Sciatic nerve (tissue), 2 donors: Measurements from ENCODE around the gene RANBP3. TPM values are rescaled to one million over a fixed set of nuclear protein-coding genes. Genes with fewer than 3 reads are reported as not detected.
"Not testable (repeated sequence)": the region's sequence is repeated elsewhere in the genome, so short reads cannot be mapped to it uniquely, and the experiment has no call there.

Experiments used
- ATAC-seq: fragments of 200-7000 bp; cut with Tn5 transposase; one replicate; pipeline ENCODE4 v1.9.1; 2020; ENCODE audit warnings: mild to moderate bottlenecking, moderate library complexity
- DNase-seq: peaks from one replicate; pipeline ENCODE4 v3.0.0-alpha.2; 2020; ENCODE audit warnings: low spot score
- intact Hi-C: fragments of 100-400 bp; cut with DNase I; formaldehyde crosslinking; loops from one replicate; pipeline ENCODE4 v1.14.2; 2022
- total RNA-seq: library from RNA; stranded (reverse); fragmentation: NEBNext Ultra II Directional; extraction: Animal tissue kit (Norgen Biotek cat#: 25700); gene quantifications from one replicate; pipeline ENCODE4 v1.2.1, GENCODE V29; 2021
- donor health status: DM: no; HTN: no; CAD: no.
- donor health status: DM: no; HTN: no; CAD: no.

The RANBP3 gene
- total RNA-seq, 1 donor from 2014 or later: 76.3 TPM

DNA sequence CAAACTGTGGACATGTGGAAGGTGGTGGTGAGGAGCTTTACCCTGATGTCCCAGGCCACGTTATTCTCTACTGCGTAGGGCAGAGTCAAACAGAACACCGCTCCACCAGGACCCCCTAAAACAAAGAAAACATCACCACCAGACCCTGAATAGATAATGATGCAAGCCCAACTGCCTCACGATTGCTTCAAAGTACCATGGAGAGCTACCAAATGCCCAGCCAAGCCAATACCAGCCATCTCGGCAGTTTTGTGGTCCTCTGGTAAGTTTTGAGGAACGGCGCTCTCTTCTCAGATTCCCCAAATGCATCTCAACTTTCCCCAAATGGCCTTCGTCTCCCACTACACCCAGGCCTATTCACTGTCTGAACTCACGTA, 5.6 kb downstream of the RANBP3 start:
- ATAC-seq (no peak), DNase-seq (no peak)
- intact Hi-C loops: no loop called here

DNA sequence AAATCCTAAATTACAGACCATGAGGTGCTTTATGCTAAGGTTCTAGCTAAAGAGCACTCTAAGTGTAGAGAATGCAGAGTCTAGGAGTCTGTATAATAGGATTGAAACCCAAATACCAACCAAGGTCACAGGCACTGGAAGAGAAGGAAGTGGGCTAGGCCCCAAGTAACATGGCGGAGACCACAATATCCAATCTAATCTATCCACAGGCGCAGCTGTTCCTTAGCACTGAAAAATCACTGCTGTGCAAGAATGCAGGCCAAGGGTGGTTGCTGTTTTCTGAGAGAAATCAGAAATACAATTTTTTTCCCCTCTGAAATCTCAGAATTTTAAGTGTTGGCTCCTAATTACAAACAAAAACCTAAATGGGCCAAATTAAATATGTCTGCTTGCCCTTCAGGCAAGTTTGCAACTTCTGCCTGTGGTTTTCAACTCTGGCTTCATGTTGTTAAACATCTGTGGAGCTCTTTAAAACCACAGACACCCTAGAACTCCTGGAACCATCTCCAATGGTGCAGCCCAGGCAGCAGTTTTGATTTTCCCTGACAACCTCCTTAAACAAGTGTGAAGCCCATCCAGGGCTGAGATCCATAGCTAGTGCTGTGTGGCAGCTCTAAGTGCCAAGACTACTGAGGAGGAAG, 6.1 kb downstream of the RANBP3 start:
- intact Hi-C loops: no loop called here
- no peak for ATAC-seq

DNA sequence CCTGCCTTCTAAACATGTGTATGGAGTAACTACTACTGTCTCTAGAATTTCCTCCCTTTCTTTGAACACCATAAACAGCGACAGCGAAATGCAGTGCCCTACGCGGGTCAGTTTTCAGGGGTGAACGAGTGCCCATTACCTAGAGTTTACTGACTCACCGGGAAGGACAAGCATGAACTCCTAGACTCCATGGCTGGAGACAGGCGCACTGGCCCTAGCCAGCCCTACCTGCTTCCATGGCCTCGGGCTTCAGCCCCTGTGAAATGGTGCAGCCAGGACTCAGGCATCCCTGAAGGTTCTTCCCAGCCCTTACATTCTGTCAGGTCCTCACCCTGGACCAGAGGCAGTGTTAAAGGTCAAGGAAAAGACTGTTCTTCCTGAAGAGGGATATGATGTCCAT, 8.5 kb downstream of the RANBP3 start:
- no peak for ATAC-seq
- intact Hi-C loops: no loop called here

More for the DNA sequence above, 6.1 kb downstream of the RANBP3 start:
- no peak for DNase-seq

DNA sequence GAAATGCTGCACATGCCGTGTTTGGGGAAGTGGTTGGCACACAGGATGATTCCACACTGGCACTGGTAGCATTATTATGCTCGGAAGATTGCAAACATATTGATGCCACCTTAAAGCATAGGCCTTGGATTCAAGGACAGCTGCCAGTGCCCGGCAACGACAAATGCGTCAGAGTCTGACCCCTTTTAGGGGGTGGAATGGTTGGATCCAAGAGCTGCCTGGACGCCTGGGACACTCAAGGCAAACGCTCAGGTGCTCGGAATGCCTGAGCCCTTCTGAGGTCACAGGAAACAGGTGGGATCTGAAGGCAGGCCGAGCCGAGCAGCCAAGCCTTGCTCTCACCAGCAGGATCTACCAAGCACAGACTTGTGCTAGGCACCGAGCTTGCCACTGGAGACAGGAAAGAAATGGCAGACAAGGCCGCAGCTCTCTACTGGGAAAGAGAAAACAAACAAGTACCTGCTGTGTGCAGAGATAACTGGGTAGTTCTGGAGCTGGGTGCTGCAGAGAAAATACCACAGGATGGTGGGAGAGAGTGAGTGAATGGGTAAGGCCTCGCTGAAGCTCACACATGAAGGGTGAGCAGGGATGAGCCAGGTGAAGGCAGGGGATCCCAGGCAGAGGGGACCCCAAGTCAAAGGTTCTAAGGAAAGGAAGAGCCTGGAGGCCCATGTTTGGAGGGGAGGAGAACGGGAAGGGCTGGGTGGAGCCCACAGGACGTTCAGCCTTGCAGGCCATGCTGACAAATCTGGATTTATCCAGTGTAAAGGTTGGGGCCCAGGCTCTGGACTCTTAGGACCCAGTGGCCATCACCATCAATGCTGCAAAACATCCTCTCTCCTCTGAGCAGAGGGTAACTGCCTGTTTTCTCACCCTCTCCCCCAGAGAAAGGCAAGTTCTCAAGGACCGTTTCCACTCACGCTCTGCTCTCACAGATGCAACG, 9.2 kb downstream of the RANBP3 start:
- ATAC-seq: peak; percentile 24
- DNase-seq: no peak
- intact Hi-C loops: no loop called here

More for the DNA sequence above, 8.5 kb downstream of the RANBP3 start:
- no peak for DNase-seq

DNA sequence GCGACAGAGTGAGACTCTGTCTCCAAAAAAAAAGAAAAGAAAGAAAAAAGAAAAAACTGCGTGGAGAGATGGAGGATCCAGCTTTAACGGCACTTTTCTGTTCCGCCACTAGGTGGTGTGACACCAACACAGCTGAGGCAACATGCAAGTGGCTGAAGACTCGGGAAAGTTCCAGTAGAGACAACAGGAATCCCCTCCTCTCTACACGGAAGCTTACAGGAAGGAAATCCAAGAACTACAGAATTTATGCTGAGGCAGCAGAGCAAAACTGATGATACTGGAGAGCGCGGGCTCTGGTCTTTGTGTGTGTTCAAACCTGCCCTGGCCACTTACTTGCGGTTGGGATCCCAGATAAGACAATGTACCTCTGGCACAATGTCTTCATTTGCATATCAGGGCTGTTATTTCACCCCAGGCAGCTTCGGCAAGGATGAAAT, 9.9 kb downstream of the RANBP3 start:
- ATAC-seq (peak; percentile 89), DNase-seq (peak; percentile 76)
- intact Hi-C loops: no loop called here

DNA sequence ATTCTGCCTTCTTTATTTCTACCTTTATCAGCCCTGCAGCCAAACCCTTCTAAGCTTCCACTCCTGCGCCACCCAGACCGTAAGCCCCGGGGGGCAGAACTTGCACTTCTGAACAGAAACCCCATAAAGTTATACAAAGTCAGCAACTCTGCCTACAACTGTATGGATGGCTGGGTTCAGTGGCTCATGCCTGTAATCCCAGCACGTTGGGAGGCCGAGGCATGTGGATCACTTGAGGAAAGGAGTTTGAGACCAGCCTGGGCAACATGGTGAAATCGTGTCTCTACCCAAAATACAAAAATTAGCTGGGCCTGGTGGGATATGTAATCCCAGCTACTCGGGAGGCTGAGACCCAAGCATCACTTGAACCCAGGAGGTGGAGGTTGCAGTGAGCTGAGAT, 10.4 kb downstream of the RANBP3 start:
- DNase-seq (no peak), ATAC-seq (no peak)
- intact Hi-C loops: no loop called here

DNA sequence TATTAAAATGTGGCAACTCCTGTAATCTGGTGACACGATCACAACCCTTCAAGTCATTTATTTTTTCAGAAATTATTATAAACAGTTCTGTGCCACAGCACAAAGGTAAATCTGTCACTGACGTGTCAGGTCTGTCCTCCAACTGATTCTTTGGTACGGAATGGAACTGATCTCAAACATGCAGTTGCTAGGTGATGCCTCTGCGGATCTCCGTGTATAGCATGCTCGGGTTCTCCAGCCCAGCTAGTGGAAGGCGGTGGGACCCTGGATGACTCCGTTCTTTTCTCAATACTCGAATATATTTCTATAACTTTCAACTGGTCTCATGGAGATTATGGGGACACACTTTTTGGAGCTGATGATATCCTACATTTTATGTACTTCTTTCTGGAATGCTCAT, 11.0 kb downstream of the RANBP3 start:
- intact Hi-C loops: no loop called here
- ATAC-seq (no peak), DNase-seq (no peak)

DNA sequence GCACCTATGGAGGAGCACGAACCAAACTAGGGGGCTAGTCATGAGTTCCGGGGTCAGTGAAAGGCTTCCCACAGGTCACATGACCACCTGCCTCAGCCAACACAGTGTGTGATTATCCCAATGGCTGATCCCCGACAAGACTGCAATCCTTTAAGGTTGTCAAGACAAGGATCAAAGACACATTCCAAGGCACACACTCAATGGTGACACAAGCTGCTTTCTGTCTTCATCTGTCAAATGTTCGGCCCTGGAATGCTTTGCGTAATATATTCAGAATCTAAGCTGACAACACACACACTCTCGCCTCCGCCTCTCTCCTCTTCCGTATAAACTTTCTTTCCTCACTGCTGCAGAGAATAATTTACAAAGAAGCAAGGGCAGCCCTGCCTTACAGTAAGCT, 11.7 kb downstream of the RANBP3 start:
- intact Hi-C loops: no loop called here

DNA sequence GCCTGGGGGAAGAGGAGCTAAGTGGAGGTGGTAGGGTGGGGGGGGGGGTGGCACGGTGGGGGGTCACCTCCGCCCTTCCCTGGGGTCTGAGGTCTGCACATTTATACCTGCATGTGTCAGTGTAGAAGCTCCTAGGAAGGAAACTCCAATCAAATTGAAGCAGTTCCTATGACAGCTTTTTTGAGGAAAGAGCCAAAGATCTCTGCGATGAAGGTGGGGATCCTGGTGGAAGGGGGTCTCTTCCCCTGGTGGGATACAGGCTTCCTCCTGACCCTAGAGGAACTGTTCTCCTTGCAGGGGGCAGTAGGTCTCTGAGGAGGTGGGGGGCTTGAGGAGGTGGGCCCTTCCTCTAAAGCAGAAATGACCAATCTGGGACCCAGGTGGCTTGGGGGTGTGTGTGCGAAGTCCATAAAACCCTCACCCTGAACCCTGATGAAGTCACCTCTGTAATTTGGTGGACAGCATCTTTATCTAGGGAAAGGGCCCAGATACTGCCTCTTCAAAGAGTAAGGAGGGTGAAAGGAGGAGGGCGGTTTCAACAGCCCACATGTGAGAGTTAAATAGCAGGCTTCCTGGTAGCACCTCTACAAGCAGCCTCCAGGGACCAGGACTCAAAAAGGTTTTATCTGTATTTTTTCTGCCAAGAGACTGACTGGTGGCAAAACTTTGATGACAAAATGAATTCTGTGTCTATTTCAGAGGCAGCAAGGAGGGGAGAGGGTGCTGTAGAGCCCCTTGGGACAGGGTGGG, 12.9 kb downstream of the RANBP3 start:
- intact Hi-C loops: no loop called here
- DNase-seq: no peak

More for the DNA sequence above, 11.7 kb downstream of the RANBP3 start:
- DNase-seq: no peak
- no peak for ATAC-seq

DNA sequence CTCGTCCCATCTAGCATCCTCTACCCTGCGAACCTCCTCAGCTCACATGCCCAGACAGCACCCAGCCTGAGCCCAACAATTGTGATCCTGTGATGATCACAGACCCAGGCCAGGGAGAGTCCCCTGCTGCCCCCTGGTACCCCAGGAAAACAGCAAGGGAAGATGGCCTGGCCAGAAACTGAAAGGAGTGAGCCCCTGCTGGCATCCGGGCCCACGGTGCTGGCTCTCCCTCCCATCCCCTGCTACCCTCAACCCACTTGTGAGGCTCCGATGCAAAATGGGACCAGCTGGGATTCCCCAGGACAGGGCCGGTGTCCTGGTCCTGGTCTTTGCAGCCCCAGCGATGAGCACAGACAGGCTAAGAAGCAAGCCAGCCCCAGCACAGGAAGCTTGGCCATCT, 14.1 kb downstream of the RANBP3 start:
- intact Hi-C loops: no loop called here
- DNase-seq (no peak), ATAC-seq (no peak)

More for the DNA sequence above, 12.9 kb downstream of the RANBP3 start:
- ATAC-seq: no peak

DNA sequence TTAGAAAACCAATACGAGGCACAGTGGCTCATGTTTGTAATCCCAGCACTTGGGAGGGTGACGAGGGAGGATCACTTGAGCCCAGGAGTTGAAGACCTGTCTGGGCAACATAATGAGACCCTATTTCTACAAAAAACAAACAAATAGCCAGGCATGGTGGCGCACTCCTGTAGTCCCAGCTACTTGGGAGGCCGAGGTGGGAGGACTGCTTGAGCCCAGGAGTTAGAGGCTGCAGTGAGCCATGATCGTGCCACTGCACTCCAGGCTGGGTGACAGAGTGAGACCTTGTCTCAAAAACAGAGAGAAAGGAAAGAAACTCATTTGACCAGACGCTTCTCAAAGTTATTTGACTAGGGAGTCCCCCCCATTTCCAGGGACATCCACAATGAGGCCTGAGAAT, 14.7 kb downstream of the RANBP3 start:
- intact Hi-C loops, DNase-seq, ATAC-seq: not testable (repeated sequence)

DNA sequence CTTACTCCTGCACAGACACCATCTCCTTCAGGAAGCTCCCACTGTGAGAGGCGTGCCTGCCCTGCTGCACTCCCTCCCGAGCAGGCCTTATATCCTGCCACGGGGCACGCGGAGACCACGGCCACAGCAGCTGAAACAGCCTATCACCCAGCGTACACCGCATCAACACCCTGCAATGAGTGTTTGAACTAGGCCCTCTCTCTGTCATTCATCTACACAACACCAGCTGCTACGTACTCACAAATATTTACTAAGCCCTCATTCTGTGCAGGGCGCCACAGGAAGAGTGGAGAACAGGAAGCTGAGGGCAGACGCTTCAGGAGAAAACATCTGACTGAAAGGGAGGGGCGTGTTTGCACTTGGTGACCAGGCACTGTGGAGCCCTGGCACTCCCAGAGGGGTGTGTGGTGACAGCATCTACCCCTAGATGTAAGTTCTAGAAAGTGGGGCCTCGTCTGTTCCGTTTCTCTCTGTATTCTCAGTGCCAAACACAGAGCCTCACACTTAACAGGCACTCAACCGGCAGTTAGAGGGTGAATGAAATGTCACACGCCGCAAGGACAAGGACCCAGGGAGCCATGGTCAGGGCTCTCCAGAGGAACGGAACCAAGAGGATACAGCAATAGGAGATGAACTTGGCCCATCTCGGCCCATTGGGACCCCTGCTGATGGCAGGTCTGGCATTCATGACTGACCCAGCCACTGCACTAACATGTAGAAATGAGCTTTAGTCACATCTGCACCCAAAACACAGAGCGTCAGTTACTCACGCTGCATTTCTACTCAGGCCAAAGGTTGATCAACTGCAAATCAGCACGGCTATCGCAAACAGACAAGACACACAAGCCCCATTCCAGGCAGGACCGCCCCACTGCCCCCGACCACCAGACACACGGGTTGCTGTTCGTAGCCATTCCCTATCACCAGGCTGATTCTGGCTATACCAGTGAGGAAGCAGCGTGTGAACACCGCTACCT, 15.7 kb downstream of the RANBP3 start:
- ATAC-seq (peak; percentile 69), DNase-seq (no peak)
- intact Hi-C loops: no loop called here

DNA sequence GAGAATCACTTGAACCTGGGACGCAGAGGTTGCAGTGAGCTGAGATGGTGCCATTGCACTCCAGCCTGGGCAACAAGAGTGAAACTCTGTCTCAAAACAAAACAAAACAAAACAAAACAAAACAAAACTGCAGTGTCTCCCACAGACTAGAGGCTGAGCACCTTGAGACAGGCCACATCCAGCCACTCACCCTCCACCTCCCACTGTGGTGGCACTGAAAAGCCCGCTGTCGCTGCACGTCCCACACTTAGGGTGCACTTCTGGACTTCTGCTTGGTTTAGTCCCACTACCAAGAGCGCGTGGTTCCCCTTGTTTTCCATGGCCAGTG, 16.3 kb downstream of the RANBP3 start:
- intact Hi-C loops, ATAC-seq, DNase-seq: not testable (repeated sequence)

DNA sequence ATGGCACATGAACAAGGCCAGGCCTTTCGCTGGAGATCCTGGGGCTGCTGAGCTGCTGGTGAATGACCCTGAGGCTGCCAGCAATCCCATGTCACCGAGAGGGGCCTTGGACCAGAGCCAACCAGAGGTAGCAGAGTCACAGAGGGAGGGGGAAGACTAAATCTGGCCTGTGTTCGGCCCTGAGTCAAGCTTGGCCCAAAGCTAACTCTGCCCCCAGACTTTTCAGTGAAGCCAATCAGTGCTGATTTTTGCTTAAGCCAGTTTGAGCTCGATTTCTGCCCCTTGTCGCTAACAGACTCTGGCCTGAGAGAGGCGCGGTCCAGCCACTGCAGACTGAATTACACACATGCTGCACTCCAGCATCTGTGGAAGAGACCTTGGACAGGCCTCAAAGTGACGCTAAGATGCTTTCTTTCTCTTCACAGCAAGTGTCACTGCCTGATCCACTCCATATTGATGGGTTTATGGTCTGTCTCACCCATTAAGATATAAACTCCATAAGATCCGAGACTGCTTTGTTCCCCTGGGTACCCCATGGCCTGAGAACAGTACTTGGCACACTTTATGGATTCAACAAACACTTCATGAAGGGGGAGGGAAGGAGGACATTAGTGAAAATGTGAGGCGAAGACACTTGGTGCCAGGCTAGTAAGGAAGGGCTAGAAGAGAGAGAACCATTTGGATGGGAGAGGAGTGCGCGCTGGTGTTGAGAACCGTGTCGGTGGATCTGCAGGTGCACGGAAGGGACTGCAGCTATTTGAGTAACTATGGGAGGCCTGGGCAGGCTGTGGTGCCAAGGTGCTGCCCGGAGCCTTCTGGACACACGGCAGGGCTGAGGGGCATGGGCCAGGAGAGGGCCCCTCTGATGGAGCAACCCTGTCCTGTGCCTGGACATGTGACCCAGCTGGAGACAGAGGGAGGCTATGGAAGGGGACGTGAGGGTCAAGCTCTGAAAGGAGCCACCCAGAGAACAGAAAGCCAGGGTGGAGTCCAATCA, 17.6 kb downstream of the RANBP3 start:
- DNase-seq: no peak
- ATAC-seq: no peak
- intact Hi-C loops: no loop called here

DNA sequence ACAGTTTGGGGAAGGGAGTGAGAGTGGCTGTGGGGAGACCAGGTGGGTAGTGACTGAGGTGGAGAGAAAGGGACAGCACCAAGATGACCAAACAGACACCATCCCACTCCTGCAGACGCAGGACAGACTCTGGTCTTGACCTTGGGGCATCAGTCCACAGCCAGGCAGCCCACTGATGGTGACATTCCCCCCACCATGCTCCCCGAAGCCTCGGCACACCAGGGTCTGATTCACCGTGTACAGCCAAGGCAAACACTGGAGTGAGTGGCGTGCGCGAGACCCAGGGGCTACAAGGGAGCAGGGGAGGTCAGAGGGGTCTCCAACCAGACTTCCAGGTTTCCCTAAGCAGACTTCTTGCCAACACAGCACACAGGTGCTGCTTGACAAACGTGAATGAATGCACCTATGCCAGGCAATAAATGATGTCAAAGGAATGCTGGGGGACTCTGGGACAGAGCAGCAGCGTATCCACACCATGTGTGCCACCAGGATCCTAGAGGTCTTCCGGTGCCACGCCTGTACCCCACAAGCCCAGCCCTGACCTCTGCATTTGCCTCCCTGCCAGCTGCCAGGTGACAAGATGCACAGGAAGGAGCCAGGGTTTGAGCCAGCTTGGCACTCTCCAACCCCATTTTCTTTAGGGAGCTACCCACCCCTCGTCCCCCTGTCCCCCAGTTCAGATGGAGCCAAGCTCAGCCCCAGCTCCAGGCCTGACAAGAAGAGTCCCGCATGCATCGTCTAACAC, 18.5 kb downstream of the RANBP3 start:
- DNase-seq (no peak), ATAC-seq (no peak)
- intact Hi-C loops: no loop called here

DNA sequence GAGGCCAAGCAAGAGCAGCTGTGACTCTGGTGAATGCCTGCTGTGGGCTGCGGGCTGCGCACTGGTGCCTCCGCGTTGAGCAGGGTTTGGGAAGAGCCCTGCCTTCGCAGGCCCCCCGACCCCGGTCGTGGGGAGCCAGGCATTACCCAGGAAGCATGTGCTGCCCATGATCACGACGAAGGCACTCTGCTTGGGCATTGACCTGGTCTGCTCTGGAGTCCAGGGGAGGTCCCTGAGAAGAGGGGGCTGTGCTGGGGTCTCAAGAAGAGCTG, 19.2 kb downstream of the RANBP3 start:
- DNase-seq (no peak), ATAC-seq (no peak)
- intact Hi-C loops: no loop called here
